Vagina (tissue), 2 donors: ENCODE data around the gene SLC26A11.

ENCODE experiments used
- CTCF ChIP-seq, 3 experiments: fragments of 450-650 bp in 2 of 3; fragments of 200-600 bp in 1 of 3; sonication (generic) in 1 of 3; IDR thresholded peaks; one replicate each; pipeline ENCODE4 v1.5.1; 2017 to 2019; ENCODE audit warnings: antibody characterized with exemption in 3 of 3, mild to moderate bottlenecking in 2 of 3, moderate library complexity in 2 of 3
- POLR2A ChIP-seq, 2 donors: fragments of 450-650 bp; IDR thresholded peaks; one replicate each; pipeline ENCODE4 v1.6.1; 2017; ENCODE audit warnings: antibody characterized with exemption in 2 of 2, mild to moderate bottlenecking in 2 of 2, moderate library complexity in 2 of 2
- POLR2AphosphoS5 ChIP-seq, 2 donors: sonication (generic); formaldehyde crosslinking; IDR thresholded peaks; one replicate each; pipeline ENCODE4 v1.9.0; 2017; ENCODE audit warnings: antibody characterized with exemption in 2 of 2, mild to moderate bottlenecking in 2 of 2, low read depth in 1 of 2; ENCODE audit not compliant: insufficient read depth in 1 of 2

DNA sequence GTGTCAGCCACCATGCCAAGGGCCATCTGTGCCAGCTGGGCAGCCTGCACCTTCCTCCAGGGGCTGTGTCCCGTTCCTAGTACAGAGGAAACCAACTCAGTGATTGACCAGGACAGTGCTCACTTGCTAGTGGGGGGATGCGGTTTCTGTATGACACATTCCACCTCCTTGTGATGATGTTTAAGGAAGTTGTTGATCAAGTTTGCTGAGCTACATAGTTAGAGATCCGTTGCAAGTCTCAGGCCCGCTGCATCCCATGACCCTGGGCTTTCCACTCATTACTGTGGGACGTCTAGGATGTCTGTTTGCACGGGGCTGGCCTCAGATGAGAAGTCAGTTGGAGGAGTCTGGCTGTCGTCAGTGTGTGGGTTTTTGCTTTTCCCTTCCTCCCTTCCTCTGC lies 74.0 kb downstream of the SLC26A11 start:
- TF ChIP-seq CTCF (IDR thresholded peaks at IDR 0.05) (no peak), POLR2AphosphoS5 (IDR thresholded peaks at IDR 0.05; ENCODE audit: insufficient read depth in 1 of 2, low read depth in 1 of 2) (no peak), POLR2A (IDR thresholded peaks at IDR 0.05) (no peak)
